ENCODE data around the gene SPDYE2B.
"Not testable (repeated sequence)": the region's sequence is repeated elsewhere in the genome, so short reads cannot be mapped to it uniquely, and the experiment has no call there.

SPDYE2B gene
- total RNA-seq = 0 reads per million in 2 donors

GRCh38 chr7:102649924-102650323 lies at the start of gene SPDYE2B:
TSS of gene SPDYE2B (plus strand) at chr7:102650319. CDS start at chr7:102652349, 2,030 bp downstream.
- DNase-seq = not testable (repeated sequence)

GRCh38 chr7:102602317-102602716 lies 47.8 kb upstream of the SPDYE2B start:
- not testable (repeated sequence) for DNase-seq

- DNase-seq = not testable (repeated sequence)
Measured at GRCh38 chr7:102604431-102605145, 45.5 kb upstream of the SPDYE2B start.

GRCh38 chr7:102606848-102607247 lies 43.3 kb upstream of the SPDYE2B start:
- not testable (repeated sequence) for DNase-seq

GRCh38 chr7:102609734-102610133 lies 40.4 kb upstream of the SPDYE2B start:
- DNase-seq = not testable (repeated sequence)

GRCh38 chr7:102610441-102610840 lies 39.7 kb upstream of the SPDYE2B start:
- DNase-seq = not testable (repeated sequence)

- not testable (repeated sequence) for DNase-seq
Measured at GRCh38 chr7:102611013-102611674, 39.0 kb upstream of the SPDYE2B start.

GRCh38 chr7:102611675-102612325 lies 38.3 kb upstream of the SPDYE2B start:
- DNase-seq = not testable (repeated sequence)

GRCh38 chr7:102613575-102614345 lies 36.4 kb upstream of the SPDYE2B start:
- not testable (repeated sequence) for DNase-seq

GRCh38 chr7:102614346-102614697 lies 35.8 kb upstream of the SPDYE2B start:
- DNase-seq = not testable (repeated sequence)

- not testable (repeated sequence) for DNase-seq
Measured at GRCh38 chr7:102614873-102615272, 35.2 kb upstream of the SPDYE2B start.

GRCh38 chr7:102615930-102616329 lies 34.2 kb upstream of the SPDYE2B start:
- DNase-seq = not testable (repeated sequence)

- DNase-seq = not testable (repeated sequence)
Measured at GRCh38 chr7:102616507-102617125, 33.5 kb upstream of the SPDYE2B start, which contains the start of gene RASA4. TSS of gene RASA4 (minus strand) at chr7:102616756. CDS start at chr7:102616689, 67 bp downstream.

- not testable (repeated sequence) for DNase-seq
Measured at GRCh38 chr7:102618122-102618521, 32.0 kb upstream of the SPDYE2B start.

GRCh38 chr7:102627271-102627904 lies 22.7 kb upstream of the SPDYE2B start:
- not testable (repeated sequence) for DNase-seq

GRCh38 chr7:102630622-102631021 lies 19.5 kb upstream of the SPDYE2B start:
- DNase-seq = not testable (repeated sequence)

- not testable (repeated sequence) for DNase-seq
Measured at GRCh38 chr7:102634299-102634698, 15.8 kb upstream of the SPDYE2B start.

GRCh38 chr7:102635354-102635753 lies 14.8 kb upstream of the SPDYE2B start:
- DNase-seq = not testable (repeated sequence)

GRCh38 chr7:102636956-102637355 lies 13.2 kb upstream of the SPDYE2B start:
- not testable (repeated sequence) for DNase-seq

- not testable (repeated sequence) for DNase-seq
Measured at GRCh38 chr7:102638848-102639247, 11.3 kb upstream of the SPDYE2B start.

GRCh38 chr7:102642691-102643090 lies 7.4 kb upstream of the SPDYE2B start, which contains the start of gene UPK3BL1:
TSS of gene UPK3BL1 (minus strand) at chr7:102642791. CDS start at chr7:102642741, 50 bp downstream.
- DNase-seq = not testable (repeated sequence)
